Muscle layer of duodenum (tissue), 2 donors: ENCODE data around the gene SSBP3.
A peak's percentile ranks its signal among the peaks of the same experiment; 100 is the strongest.
"Not testable (repeated sequence)": the region's sequence is repeated elsewhere in the genome, so short reads cannot be mapped to it uniquely, and the experiment has no call there.

Source experiments
- H3K27ac ChIP-seq: one replicate; pipeline ENCODE4 v1.7.0; 2013; ENCODE audit warnings: mild to moderate bottlenecking, low read length
- H3K27me3 ChIP-seq: one replicate; pipeline ENCODE4 v1.7.0; 2013; ENCODE audit warnings: low read depth, mild to moderate bottlenecking, control low read depth, low read length
- H3K36me3 ChIP-seq, 2 donors: one replicate each; pipeline ENCODE4 v1.7.0; 2013; ENCODE audit warnings: low read length in 2 of 2, control low read depth in 1 of 2, mild to moderate bottlenecking in 1 of 2; ENCODE audit not compliant: insufficient read depth in 2 of 2, control insufficient read depth in 1 of 2
- H3K4me1 ChIP-seq, 2 donors: one replicate each; pipeline ENCODE4 v1.7.0; 2013; ENCODE audit warnings: low read length in 2 of 2, mild to moderate bottlenecking in 2 of 2, control low read depth in 1 of 2, moderate library complexity in 1 of 2; ENCODE audit not compliant: insufficient read depth in 2 of 2, control insufficient read depth in 1 of 2
- H3K4me3 ChIP-seq, 2 donors: one replicate each; pipeline ENCODE4 v1.7.0; 2013; ENCODE audit warnings: low read length in 2 of 2, low read depth in 1 of 2, mild to moderate bottlenecking in 1 of 2
- H3K9me3 ChIP-seq, 2 donors: one replicate each; pipeline ENCODE4 v1.7.0; 2013; ENCODE audit warnings: low read length in 2 of 2, control low read depth in 1 of 2, mild to moderate bottlenecking in 1 of 2; ENCODE audit not compliant: control insufficient read depth in 1 of 2
- donor health status: healthy.

The SSBP3 gene

DNA sequence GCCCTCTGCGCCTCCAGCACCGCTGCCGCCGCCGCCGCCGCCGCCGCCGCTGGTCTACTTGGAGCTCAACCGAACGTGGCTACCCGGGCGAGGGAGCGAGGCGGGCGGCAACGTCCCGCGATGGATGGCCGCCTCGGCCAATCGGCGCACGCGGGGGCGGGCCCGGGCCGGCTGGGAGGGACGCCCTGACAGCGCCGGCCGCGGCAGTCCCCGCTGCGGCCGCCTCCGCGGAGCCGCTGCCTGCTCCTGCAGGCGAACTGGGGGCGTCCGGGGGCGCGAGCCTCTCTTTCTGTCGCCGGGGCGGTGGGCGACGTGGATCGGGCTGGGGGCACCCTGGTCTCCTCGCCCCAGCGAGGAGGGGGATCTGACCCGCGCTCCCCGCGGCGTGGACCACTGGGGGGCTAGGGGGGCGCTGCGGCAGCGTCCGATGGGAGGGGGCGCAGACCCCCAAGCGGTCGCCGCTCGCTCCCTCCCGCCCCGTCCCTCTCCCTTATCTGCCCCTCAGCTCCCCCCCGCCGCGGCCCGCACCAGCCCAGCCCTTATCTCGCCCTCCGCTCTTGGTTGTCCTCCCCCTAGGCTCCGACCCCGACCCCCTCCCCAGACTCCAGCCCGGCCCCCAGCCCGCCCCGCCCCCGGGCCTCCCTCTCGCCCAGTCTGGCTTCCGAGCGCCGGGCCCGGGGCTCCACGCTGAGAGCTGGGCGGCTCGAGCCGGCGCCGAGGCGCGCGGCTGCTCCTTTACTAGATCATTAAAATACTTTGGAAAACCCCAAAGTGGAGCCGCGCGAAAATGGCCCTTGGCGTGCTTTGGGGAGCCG lies at the start of gene SSBP3:
TSS of gene SSBP3 (minus strand) at position 56 of the 815 bp plus-strand sequence.
- H3K27me3 ChIP-seq, result no peaks in the 10 kb centered on the region
- H3K4me1 ChIP-seq, result peaks cover 40 to 45% of the 10 kb centered on the region in 2 donors
- peak within 1 kb of the TSS; percentile 73 for H3K27ac ChIP-seq
- no peaks in the 10 kb centered on the region for H3K9me3 ChIP-seq
- peak within 1 kb of the TSS; percentile 79 to 84 for H3K4me3 ChIP-seq
- H3K36me3 ChIP-seq, result peaks cover 12% of the 10 kb centered on the region in 2 donors

DNA sequence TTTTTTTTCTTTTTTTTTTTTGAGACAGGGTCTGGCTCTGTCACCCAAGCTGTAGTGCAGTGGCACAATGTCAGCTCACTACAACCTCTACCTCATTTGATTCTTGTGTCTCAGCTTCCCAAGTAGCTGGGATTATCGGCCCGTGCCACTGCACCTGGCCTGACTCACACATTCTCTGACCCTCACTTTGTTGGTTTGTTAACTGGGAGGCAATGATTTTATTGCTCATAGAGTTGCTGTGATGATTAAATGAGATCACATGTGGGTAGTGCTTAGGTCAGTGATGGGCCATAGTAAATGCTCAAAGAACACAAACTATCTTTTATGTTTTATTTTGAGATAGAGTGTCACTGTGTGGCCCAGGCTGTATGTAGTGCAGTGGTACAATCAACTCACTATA lies 47.3 kb upstream of the SSBP3 start:
- Histone ChIP-seq H3K27ac (no peak overlapping the region), H3K4me1 (no peaks in the 10 kb centered on the region), H3K27me3 (no peaks in the 10 kb centered on the region), H3K36me3 (no peaks in the 10 kb centered on the region), H3K9me3 (no peaks in the 10 kb centered on the region), H3K4me3 (no peak overlapping the region)

DNA sequence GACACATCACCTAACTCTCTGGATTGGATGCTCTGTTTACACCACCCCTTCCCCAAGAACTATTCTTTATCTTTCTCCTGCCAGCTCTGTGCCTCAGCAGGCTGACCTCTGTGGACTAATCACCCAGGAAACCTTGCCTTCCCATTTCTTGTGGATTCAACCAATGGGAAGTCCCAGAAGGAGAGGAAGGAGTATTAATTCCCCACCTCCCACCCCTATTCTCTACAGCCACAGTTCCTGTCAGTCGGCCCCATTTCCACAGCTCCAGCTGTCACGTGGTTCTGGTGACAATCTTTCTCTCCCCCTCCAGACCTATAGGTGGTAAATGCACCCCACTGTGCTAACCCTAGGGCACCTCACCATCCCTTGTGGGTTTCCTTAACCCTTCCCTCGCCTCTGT lies 46.8 kb upstream of the SSBP3 start:
- Histone ChIP-seq H3K9me3 (no peaks in the 10 kb centered on the region), H3K27me3 (no peaks in the 10 kb centered on the region), H3K27ac (no peak overlapping the region), H3K4me1 (no peaks in the 10 kb centered on the region), H3K36me3 (no peaks in the 10 kb centered on the region), H3K4me3 (no peak overlapping the region)

DNA sequence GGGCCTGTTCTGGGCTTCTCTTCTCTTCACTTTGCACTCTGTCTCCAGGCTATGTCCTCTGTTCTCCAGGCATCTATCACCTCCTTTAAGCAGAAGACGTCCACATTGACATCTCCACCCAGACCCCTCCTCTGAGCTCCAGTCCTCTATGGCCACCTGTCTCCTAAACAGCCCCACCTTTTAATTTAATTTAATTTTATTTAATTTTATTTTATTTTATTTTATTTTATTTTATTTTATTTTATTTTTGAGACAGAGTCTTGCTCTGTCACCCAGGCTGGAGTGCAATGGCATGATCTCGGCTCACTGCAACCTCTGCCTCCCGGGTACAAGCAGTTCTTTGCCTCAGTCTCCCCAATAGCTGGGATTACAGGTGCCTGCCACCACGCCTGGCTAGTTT lies 43.2 kb upstream of the SSBP3 start:
- not testable (repeated sequence) for H3K27me3 ChIP-seq, H3K36me3 ChIP-seq, H3K27ac ChIP-seq, H3K4me3 ChIP-seq, H3K4me1 ChIP-seq, H3K9me3 ChIP-seq

DNA sequence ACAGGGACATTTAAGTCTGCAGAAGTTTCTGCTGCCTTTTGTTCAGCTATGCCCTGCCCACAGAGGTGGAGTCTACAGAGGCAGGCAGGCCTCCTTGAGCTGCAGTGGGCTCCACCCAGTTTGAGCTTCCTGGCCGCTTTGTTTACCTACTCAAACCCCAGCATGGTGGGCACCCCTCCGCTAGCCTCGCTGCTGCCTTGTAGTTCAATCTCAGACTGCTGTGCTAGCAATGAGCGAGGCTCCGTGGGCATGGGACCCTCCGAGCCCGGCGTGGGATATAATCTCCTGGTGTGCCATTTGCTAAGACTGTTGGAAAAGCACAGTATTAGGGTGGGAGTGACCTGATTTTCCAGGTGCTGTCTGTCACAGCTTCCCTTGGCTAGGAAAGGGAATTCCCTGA lies 42.6 kb upstream of the SSBP3 start:
- not testable (repeated sequence) for H3K36me3 ChIP-seq, H3K4me3 ChIP-seq, H3K27me3 ChIP-seq, H3K27ac ChIP-seq, H3K4me1 ChIP-seq, H3K9me3 ChIP-seq

DNA sequence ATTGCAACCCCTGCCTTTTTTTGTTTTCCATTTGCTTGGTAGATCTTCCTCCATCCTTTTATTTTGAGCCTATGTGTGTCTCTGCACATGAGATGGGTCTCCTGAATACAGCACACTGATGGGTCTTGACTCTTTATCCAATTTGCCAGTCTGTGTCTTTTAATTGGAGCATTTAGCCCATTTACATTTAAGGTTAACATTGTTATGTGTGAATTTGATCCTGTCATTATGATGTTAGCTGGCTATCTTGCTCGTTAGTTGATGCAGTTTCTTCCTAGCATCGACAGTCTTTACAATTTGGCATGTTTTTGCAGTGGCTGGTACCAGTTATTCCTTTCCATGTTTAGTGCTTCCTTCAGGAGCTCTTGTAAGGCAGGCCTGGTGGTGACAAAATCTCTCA lies 40.9 kb upstream of the SSBP3 start:
- not testable (repeated sequence) for H3K27ac ChIP-seq, H3K36me3 ChIP-seq, H3K4me1 ChIP-seq, H3K4me3 ChIP-seq, H3K27me3 ChIP-seq, H3K9me3 ChIP-seq

DNA sequence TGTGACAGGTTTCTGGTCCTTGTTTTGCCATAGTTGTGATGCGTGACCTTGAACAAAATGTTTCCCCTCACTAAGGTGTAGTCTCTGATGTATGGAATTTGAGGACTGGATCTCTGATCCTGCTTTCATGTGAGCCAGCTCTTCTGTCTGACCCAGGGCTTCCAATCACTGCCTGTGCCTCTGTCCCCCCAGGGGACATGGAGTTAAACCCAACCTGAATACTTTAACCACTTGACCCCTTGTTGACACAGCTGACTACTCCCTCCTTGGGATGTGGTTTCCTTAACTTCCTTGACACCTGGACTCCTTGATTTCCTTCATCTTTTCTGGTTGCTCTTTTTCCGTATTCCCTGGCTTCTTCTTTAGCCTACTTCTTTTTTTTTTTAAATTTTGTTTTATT lies 36.0 kb upstream of the SSBP3 start:
- Histone ChIP-seq H3K27ac (no peak overlapping the region), H3K27me3 (no peaks in the 10 kb centered on the region), H3K4me1 (no peaks in the 10 kb centered on the region), H3K9me3 (no peaks in the 10 kb centered on the region), H3K4me3 (no peak overlapping the region), H3K36me3 (no peaks in the 10 kb centered on the region)

DNA sequence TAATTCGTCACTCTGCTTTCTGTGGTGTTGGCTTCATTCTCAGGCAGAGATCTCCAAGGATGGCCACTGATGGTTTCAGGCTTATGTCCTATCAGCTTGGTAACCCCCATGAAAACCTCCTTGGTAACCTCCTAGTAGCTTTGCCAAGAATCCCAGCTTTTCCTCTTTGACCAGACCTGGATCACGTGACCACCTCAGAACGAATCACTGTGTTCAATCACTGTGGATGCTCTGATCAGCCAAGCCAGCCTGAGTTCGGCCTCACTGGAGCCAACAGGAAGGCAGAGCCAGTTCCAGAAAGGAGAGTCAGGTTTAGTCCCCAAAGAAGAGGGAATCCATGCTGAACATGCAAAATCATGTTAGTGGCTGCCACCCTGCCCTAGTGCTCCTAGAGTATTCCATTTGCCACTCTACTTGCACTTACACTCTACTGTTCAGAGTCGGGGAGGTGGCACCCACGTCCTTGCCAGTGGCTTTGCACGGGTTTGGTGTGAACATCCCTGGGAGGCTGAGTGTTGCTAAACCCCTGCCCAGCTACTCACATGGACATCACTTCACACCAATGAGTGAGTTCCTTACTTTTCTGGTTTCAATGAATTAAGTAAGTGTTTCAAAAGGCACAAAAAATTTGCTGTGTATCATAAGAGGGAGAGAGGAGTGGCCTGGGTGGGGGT lies 33.5 kb upstream of the SSBP3 start:
- Histone ChIP-seq H3K27me3 (no peaks in the 10 kb centered on the region), H3K36me3 (no peaks in the 10 kb centered on the region), H3K4me1 (no peaks in the 10 kb centered on the region), H3K27ac (no peak overlapping the region), H3K4me3 (no peak overlapping the region), H3K9me3 (no peaks in the 10 kb centered on the region)

DNA sequence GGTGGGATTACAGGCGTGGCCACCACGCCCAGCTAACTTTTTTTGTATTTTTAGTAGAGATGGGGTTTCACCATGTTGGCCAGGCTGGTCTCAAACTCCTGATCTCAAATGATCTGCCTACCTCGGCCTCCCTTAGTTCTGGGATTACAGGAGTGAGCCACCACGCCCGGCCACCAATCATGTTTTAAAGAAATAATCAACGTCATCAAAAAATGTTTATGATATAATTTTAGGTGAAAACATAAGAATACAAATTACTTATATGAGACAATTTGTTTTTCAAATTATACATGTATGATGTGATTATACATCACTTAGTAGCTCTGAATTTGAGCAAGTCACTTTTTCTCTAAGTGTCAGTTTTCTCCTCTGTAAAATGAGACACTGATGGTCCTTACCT lies 31.6 kb upstream of the SSBP3 start:
- no peak overlapping the region for H3K4me3 ChIP-seq
- H3K4me1 ChIP-seq, result no peaks in the 10 kb centered on the region
- H3K27me3 ChIP-seq, result no peaks in the 10 kb centered on the region
- no peaks in the 10 kb centered on the region for H3K36me3 ChIP-seq
- H3K27ac ChIP-seq, result no peak overlapping the region
- no peaks in the 10 kb centered on the region for H3K9me3 ChIP-seq

DNA sequence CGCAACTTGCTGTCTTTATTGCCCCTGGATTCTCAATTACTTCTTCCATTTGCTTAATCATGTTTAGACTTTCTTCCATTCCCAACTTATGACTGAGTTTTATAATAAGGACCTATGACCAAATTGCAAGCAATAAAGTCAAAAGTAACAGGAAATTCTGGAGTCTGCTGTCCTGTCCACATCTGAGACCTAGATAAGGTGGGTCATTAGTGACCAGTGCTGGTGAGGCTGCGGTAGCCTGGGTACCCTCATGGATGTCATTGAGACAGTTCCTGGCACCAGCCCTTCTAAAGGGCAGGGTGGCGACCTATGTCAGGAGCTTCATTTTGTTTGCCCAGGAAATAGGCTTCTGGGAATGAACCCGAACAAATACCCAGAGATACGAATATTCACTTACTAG lies 30.6 kb upstream of the SSBP3 start:
- no peaks in the 10 kb centered on the region for H3K4me1 ChIP-seq
- H3K27me3 ChIP-seq, result no peaks in the 10 kb centered on the region
- no peak overlapping the region for H3K27ac ChIP-seq
- no peak overlapping the region for H3K4me3 ChIP-seq
- no peaks in the 10 kb centered on the region for H3K36me3 ChIP-seq
- H3K9me3 ChIP-seq, result no peaks in the 10 kb centered on the region

DNA sequence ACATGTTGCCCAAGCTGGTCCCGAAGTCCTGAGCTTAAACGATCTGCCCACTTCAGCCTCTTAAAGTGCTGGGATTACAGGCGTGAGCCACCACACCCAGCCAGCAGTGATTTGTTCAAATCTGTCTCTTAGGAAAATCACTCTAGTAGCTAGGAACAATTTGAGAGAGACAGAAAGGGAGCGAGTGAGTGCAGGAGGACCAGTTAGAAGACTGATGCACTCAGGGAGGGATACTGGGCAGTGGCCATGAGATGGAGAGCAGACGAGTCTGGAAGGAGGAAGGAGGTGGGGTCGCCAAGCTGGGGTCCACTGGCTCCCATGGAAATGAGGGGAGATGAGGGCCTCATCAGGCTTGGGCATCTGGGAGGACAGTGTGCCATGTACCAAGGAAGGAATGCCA lies 23.6 kb upstream of the SSBP3 start:
- Histone ChIP-seq H3K27ac (no peak overlapping the region), H3K36me3 (no peaks in the 10 kb centered on the region), H3K4me1 (no peaks in the 10 kb centered on the region), H3K9me3 (no peaks in the 10 kb centered on the region), H3K27me3 (no peaks in the 10 kb centered on the region), H3K4me3 (no peak overlapping the region)
